ENCODE data around the gene GNA14. TPM values are rescaled to one million over a fixed set of nuclear protein-coding genes. Genes with fewer than 3 reads are reported as not detected.

GNA14 gene
- polyA plus RNA-seq, 3 donors, result 0.04 TPM; not detected in 2

GRCh38 chr9:77601476-77602099 lies 46.5 kb downstream of the GNA14 start:
- H3K27ac ChIP-seq (ENCODE audit: low read depth in 1 of 2, low read length in 2 of 2), result no peak overlapping the region
- no peaks in the 10 kb centered on the region for H4K20me1 ChIP-seq (ENCODE audit: insufficient read depth, low read length)
- H3K27me3 Mint-ChIP-seq (ENCODE audit: low read depth in 3 of 3), result peaks cover under 1 to 4% (median 4%) of the 10 kb centered on the region in 3 donors
- WGBS (ENCODE audit: insufficient coverage), result 100% methylated on average over 1 of the region's 5 CpGs
- no peak overlapping the region for H3K4me3 ChIP-seq (replicated peaks in 1 of 3; ENCODE audit: low read depth in 2 of 3, low read length in 3 of 3)
- H3K4me1 Mint-ChIP-seq, result no peaks in the 10 kb centered on the region
- intact Hi-C loops (cut with micrococcal nuclease), result no loop called here
- no peak overlapping the region for H3K27ac Mint-ChIP-seq
- H2AFZ ChIP-seq (ENCODE audit: insufficient read depth, low read depth, low read length, poor library complexity, severe bottlenecking), result no peak overlapping the region
- TF ChIP-seq CTCF (IDR thresholded peaks at IDR 0.05), result no peak
- no peaks in the 10 kb centered on the region for H3K36me3 ChIP-seq (replicated peaks in 1 of 2; ENCODE audit: control insufficient read depth in 1 of 2, insufficient read depth in 2 of 2, low read length in 2 of 2)
- no peaks in the 10 kb centered on the region for H3K4me1 ChIP-seq (ENCODE audit: control insufficient read depth in 1 of 2, insufficient read depth in 2 of 2, low read length in 2 of 2)
- DNase-seq, result no peak
- H3K79me2 ChIP-seq (ENCODE audit: insufficient read depth, low read length), result no peaks in the 10 kb centered on the region
- H3K4me2 ChIP-seq (replicated peaks; ENCODE audit: extremely low read depth, low read length, poor library complexity, severe bottlenecking), result no peak overlapping the region
- H3K27me3 ChIP-seq (ENCODE audit: control insufficient read depth in 2 of 2, insufficient read depth in 2 of 2, low read length in 2 of 2), result no peaks in the 10 kb centered on the region
- no peaks in the 10 kb centered on the region for H3K36me3 Mint-ChIP-seq
- peaks cover 0 to 5% (median 3%) of the 10 kb centered on the region in 7 donors for H3K9me3 Mint-ChIP-seq
- no peak overlapping the region for H3K4me3 Mint-ChIP-seq
- no peaks in the 10 kb centered on the region for H3K9me3 ChIP-seq (replicated peaks in 1 of 2; ENCODE audit: control insufficient read depth in 1 of 2, insufficient read depth in 1 of 2, low read length in 2 of 2)
- no peak overlapping the region for H3K9ac ChIP-seq (ENCODE audit: insufficient read depth, low read length, poor library complexity, severe bottlenecking)

- intact Hi-C loops (cut with micrococcal nuclease), result no loop called here
- Mint-ChIP-seq H3K4me1 (no peaks in the 10 kb centered on the region), H3K9me3 (peaks cover 0 to 5% (median 3%) of the 10 kb centered on the region in 7 donors), H3K36me3 (no peaks in the 10 kb centered on the region), H3K4me3 (no peak overlapping the region), H3K27me3 (ENCODE audit: low read depth in 3 of 3) (peaks cover 4 to 5% (median 4%) of the 10 kb centered on the region in 3 donors), H3K27ac (no peak overlapping the region)
- Histone ChIP-seq H3K4me1 (ENCODE audit: control insufficient read depth in 1 of 2, insufficient read depth in 2 of 2, low read length in 2 of 2) (no peaks in the 10 kb centered on the region), H3K36me3 (replicated peaks in 1 of 2; ENCODE audit: control insufficient read depth in 1 of 2, insufficient read depth in 2 of 2, low read length in 2 of 2) (no peaks in the 10 kb centered on the region), H3K9me3 (replicated peaks in 1 of 2; ENCODE audit: control insufficient read depth in 1 of 2, insufficient read depth in 1 of 2, low read length in 2 of 2) (no peaks in the 10 kb centered on the region), H3K9ac (ENCODE audit: insufficient read depth, low read length, poor library complexity, severe bottlenecking) (no peak overlapping the region), H3K27ac (ENCODE audit: low read depth in 1 of 2, low read length in 2 of 2) (no peak overlapping the region), H2AFZ (ENCODE audit: insufficient read depth, low read depth, low read length, poor library complexity, severe bottlenecking) (no peak overlapping the region), H3K27me3 (ENCODE audit: control insufficient read depth in 2 of 2, insufficient read depth in 2 of 2, low read length in 2 of 2) (peaks cover 0 to under 1% of the 10 kb centered on the region in 2 donors), H4K20me1 (ENCODE audit: insufficient read depth, low read length) (no peaks in the 10 kb centered on the region), H3K4me2 (replicated peaks; ENCODE audit: extremely low read depth, low read length, poor library complexity, severe bottlenecking) (no peak overlapping the region), H3K79me2 (ENCODE audit: insufficient read depth, low read length) (no peaks in the 10 kb centered on the region), H3K4me3 (replicated peaks in 1 of 3; ENCODE audit: low read depth in 2 of 3, low read length in 3 of 3) (no peak overlapping the region)
- TF ChIP-seq CTCF (IDR thresholded peaks at IDR 0.05), result no peak
- no peak for DNase-seq
- 84% methylated on average over 8 of the region's 18 CpGs for WGBS (ENCODE audit: insufficient coverage)
Measured at GRCh38 chr9:77600810-77601209, 47.3 kb downstream of the GNA14 start.
